GM21367 (cell line): ENCODE data around the gene MARS1.
"Not testable (repeated sequence)": the region's sequence is repeated elsewhere in the genome, so short reads cannot be mapped to it uniquely, and the experiment has no call there.

Experiments
- ATAC-seq: cut with Tn5 transposase; IDR thresholded peaks from one replicate; pipeline ENCODE4 v1.9.1; 2021; ENCODE audit not compliant: unreplicated experiment

The MARS1 gene

DNA sequence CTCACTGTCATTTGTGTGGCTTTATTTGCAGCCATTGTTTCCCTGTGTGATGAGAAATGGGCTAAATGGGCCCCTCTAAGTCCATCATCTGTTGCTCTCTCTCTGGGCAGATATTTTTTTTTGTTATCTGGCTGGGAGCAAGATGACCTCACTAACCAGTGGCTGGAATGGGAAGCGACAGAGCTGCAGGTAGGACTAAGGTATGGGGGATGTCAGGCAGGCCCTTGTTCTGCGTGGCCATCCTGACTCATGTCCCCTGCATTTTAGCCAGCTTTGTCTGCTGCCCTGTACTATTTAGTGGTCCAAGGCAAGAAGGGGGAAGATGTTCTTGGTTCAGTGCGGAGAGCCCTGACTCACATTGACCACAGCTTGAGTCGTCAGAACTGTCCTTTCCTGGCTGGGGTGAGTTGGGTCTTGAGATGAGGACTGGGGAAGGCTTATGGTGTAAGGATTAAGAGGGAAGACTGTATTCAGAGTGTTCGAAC is 1.3 kb downstream of the MARS1 start:
- no peak for ATAC-seq

DNA sequence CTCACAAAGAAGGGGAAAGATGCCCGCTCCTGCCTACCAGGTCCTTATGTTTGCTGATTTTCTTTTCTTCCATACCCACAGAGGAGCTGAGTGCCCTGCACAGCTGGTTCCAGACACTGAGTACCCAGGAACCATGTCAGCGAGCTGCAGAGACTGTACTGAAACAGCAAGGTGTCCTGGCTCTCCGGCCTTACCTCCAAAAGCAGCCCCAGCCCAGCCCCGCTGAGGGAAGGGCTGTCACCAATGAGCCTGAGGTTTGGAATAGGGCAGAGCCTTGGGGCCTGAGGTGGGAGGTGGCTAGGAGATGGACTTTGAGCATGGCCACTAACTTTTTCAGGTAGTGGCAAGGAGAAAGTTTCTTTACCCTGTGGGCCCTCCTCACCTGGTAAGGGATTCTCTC is 2.3 kb downstream of the MARS1 start:
- ATAC-seq = no peak

DNA sequence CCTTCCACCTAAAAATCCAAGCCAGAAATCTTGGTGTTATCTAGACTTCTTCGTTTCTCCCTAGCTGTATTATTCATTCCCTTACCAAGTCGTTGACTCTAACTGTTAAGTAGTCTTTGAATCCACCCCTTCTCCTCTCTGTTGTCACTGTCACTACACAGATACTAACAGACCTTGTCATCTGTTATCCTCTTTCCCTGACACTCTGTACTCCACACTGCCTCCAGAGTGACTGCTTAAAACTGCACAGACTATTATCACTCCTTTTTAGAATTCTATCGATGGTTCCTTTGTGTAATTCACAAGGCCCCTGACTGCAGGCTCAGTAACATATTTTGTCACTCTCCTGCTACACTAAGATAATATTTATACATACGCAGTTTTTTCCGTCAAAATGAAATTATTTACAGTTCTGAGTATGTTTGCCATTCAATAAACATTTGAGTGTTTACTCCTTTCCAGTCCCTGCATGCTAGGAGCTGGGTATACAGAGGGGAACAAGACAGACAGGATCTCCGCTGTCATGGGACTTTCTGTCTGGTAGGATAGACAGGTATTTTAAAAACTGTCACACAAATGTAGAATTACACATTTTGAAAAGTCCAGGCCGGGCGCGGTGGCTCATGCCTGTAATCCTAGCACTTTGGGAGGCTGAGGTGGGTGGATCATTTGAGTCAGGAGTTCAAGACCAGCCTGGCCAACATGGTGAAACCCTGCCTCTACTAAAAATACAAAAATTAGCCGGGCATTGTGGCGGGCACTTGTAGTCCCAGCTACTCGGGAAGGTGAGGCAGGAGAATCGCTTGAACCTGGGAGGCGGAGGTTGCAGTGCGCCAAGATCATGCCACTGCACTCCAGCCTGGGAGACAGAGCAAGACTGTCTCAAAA is 3.8 kb downstream of the MARS1 start:
- ATAC-seq = no peak

DNA sequence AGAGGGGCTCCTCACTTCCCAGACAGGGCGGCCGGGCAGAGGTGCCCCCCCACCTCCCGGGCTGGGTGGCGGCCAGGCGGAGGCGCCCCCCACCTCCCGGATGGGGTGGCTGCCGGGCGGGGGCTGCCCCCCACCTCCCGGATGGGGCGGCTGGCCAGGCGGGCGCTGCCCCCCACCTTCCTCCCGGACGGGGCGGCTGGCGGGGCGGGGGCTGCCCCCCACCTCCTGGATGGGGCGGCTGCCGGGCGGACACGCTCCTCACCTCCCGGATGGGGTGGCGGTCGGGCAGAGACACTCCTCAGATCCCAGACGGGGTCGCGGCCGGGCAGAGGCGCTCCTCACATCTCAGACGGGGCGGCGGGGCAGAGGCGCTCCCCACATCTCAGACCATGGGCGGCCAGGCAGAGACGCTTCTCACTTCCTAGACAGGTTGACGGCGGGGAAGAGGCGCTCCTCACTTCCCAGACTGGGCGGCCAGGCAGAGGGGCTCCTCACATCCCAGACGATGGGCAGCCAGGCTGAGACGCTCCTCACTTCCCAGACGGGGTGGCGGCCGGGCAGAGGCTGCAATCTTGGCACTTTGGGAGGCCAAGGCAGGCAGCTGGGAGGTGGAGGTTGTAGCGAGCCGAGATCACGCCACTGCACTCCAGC is 7.3 kb downstream of the MARS1 start:
- ATAC-seq = not testable (repeated sequence)

DNA sequence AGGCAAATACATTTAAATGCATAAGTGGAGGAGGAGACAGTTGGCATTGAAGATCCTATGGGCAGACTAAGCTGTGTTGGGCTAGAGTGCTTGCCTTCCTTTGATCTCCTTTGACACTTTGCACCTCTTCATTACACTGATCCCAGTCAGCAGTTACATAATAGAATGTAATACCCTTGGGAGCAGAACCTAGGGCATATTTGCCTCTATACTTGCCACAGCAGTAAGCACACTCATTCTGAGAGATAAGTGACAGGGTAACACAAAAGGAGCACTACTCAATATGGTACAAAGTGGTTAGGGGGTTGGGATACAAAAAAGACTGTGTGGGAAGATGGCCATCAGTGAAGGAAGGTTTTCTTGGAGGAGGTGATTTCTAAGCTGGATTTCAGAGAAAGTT is 9.0 kb downstream of the MARS1 start:
- ATAC-seq = no peak

DNA sequence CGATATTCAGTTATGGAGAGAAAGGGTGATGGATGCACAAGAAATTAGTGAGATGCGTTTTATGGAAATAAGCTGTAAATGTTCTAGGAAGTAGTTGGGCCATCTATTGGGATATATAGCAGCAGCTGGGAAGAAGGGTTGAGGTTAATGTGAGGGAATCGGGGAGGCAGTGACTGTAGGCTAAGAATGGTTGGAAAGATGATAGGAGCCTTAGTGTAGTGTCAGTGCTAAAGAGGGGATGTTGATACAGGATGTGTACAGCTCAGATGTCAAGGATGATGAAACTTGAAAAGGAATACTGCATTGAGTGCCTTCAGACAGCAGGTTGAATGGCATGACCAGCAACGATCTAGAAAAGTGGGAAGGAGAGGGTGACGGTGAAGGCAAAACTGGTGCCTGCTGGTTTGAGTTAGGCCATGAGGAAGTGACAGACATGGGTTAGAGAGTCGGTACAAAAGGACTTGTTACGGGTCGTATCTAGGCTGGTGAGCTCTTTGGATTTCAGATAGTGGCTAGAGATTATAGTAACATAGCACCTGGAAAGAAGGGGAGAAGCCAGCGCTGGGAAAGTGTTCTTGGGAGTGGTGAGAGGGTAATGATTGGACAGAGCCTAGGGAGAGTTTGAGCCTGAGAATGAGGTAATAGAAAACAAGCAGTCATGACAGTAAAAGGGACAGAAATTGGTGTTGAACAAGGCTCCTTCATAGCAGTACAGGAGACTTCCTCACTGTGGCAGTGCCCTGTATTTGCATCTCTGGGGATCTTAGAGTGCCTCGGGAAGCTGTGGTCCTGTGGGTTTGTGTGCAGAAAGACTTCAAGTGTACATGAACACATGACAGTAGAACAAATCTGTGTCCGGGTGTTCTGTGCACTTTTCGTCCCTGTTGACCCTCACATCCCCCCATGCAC is 9.6 kb downstream of the MARS1 start:
- no peak for ATAC-seq

DNA sequence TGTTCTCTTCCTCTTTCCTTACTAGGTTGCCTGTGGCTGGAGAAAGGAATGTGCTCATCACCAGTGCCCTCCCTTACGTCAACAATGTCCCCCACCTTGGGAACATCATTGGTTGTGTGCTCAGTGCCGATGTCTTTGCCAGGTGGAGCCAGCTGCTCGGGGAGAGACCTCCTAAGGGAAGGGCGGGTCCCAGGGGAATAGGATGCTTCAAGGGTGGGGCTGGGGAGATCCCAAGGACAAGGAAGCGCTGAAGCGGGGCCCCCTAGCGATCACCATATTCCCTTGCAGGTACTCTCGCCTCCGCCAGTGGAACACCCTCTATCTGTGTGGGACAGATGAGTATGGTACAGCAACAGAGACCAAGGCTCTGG is 10.2 kb downstream of the MARS1 start:
- ATAC-seq = no peak

DNA sequence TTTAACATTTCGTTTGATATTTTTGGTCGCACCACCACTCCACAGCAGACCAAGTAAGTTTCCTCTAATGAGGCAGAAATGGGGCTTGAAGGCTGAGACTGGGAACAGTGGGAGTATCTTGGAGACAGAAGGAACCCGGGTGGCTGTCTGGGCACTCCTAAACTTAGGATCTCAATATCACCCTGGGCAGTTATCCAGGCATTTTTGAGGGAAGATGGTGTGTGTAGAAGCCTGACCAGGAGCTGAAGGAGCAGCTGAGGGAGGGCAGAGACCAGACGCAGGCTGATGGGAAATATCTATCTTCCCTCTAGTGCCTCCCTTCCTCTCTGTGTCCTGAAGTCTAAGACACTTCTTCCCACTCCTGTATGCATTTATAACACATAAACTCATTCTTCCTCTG is 10.7 kb downstream of the MARS1 start:
- ATAC-seq = no peak

DNA sequence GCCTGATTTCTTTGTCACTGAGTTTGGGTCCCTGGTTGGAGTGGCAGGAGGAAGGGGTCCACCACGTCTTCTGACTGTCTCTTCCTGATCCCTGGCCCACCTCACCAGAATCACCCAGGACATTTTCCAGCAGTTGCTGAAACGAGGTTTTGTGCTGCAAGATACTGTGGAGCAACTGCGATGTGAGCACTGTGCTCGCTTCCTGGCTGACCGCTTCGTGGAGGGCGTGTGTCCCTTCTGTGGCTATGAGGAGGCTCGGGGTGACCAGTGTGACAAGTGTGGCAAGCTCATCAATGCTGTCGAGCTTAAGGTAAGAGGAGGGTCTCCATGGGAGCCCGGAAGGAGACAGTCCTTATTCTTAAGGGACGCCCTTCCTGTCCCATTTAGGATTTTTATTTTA is 12.3 kb downstream of the MARS1 start:
- no peak for ATAC-seq

DNA sequence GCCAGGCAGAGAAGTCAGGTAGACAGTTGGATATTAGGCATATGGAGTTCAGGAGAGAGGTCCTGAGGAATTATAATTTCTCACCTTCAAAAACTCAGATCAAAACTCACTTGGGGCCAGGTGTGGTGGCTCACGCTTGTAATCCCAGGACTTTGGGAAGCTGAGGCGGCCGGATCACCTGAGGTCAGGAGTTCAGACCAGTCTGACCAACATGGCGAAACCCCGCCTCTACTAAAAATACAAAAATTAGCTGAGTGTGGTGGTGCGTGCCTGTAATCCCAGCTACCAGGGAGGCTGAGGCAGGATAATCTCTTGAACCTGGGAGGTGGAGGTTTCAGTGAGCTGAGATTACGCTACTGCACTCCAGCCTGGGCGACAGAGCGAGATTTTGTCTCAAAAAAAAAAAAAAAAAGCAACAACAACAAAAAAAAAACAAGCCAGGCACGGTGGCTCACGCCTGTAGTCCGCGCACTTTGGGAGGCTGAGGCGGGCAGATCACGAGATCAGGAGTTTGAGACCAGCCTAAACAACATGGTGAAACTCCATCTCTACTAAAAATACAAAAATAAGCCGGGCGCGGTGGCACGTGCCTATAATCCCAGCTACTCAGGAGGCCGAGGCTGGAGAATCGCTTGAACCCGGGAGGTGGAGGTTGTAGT is 14.6 kb downstream of the MARS1 start:
- not testable (repeated sequence) for ATAC-seq

DNA sequence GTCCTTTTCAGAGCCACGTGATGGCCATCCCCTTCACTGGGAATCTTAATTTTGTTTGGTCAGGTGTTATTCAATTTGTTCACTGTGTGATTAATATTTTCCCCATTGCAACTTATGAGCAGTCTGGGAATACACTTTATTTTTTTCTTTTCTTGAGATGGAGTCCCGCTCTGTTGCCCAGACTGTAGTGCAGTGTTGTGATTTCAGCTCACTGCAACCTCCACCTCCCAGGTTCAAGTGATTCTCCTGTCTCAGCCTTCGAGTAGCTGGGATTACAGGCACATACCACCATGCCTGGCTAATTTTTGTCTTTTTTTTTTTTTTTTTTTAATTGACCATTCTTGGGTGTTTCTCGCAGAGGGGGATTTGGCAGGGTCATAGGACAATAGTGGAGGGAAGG is 18.7 kb downstream of the MARS1 start:
- ATAC-seq = not testable (repeated sequence)

DNA sequence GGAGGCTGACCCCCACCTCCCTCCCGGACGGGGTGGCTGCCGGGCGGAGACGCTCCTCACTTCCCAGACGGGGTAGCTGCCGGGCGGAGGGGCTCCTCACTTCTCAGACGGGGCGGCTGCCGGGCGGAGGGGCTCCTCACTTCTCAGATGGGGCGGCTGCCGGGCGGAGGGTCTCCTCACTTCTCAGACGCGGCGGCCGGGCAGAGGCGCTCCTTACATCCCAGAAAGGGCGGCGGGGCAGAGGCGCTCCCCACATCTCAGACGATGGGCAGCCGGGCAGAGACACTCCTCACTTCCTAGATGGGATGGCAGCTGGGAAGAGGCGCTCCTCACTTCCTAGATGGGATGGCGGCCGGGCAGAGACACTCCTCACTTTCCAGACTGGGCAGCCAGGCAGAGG is 19.9 kb downstream of the MARS1 start:
- not testable (repeated sequence) for ATAC-seq

DNA sequence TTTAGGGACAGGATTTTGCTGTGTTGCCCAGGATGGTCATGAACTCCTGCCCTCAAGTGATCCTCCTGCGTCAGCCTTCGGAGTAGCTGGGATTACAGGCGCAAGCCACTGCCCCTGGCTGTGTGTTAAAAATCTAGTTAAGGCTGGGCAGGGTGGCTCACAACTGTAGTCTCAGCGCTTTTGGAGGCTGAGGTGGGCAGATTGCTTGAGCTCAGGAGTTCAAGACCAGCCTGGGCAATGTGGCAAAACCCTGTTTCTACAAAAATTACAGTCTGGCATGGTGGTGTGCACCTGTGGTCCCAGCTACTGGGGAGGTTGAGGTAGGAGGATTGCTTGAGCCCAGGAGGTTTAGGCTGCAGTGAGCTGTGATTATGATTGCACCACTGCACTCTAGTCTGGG is 23.3 kb downstream of the MARS1 start:
- ATAC-seq = no peak

DNA sequence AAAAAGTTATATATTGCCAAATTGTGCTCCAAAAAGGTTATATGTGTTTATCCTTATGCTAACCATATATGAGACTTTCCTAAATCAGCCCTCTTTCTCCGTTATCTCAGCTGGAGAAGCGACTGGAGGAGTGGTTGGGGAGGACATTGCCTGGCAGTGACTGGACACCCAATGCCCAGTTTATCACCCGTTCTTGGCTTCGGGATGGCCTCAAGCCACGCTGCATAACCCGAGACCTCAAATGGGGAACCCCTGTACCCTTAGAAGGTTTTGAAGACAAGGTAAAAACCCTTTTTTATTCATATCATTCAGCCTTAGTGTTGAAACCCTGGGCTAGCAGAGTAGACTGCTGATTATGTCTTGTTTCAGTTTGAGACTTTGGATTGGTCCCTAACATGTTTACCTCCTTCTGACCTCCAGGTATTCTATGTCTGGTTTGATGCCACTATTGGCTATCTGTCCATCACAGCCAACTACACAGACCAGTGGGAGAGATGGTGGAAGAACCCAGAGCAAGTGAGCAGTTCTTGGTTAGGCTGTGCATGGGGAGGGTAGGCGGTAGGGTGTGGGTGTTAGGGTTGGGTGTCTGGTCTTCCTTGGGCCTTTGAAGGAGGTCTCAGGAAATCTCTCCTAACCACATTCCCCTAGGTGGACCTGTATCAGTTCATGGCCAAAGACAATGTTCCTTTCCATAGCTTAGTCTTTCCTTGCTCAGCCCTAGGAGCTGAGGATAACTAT is 23.9 kb downstream of the MARS1 start:
- ATAC-seq = no peak

DNA sequence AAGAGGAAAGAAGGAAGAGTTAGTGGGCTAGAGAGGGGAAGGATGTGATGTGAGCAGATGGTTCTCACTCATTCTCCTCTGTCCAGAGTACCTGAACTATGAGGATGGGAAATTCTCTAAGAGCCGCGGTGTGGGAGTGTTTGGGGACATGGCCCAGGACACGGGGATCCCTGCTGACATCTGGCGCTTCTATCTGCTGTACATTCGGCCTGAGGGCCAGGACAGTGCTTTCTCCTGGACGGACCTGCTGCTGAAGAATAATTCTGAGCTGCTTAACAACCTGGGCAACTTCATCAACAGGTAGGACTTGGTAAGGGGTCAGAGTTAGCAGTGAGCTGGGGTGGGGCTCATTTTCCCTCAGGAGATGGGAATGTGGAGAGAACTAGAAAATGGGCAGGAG is 24.8 kb downstream of the MARS1 start:
- no peak for ATAC-seq

DNA sequence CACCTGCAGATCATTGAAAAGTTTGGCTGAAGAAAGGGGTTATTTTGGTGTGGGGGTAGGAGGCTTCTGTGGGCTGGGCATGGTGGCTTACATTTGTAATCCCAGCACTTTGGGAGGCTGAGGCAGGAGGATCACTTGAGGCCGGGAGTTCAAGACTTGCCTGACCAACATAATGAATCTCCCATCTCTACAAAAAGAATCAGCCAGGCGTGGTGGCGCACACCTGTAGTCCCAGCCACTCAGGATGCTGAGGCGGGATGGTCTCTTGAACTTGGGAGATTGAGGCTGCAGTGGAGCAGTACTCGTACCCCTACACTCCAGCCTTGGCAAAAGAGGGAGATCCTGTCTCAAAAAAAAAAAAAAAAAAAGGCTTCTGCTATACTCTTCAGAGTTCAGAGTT is 25.4 kb downstream of the MARS1 start:
- no peak for ATAC-seq

DNA sequence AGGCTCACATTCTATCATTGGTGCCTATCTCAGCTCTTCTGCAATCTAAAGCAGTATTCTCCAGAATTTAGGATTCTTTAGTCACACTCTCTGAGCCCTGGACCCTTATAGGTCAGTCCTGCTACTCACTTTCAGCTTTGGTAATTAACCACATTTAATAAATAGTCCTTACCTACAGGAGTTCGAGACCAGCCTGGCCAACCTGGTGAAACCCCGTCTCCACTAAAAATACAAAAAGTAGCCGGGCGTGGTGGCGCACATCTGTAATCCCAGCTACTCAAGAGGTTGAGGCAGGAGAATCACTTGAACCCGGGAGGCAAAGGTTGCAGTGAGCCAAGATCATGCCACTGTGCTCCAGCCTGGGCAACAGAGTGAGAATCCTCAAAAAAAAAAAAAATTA is 25.8 kb downstream of the MARS1 start:
- not testable (repeated sequence) for ATAC-seq

DNA sequence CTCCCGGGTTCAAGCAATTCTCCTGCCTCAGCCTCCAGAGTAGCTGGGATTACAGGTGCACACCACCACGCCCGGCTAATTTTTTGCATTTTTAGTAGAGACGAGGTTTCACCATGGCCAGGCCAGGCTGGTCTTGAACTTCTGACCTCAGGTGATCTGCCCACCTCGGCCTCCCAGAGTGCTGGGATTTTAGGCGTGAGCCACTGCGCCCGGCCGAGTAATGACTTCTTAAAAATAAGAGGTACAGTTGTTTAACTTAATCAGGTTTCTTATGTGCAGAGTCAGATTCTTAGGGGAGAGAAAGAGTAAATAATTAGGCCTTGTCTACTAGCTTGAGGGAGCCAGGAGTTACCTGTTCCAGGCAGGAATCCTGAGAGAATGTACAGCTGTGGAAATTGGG is 26.4 kb downstream of the MARS1 start:
- not testable (repeated sequence) for ATAC-seq

DNA sequence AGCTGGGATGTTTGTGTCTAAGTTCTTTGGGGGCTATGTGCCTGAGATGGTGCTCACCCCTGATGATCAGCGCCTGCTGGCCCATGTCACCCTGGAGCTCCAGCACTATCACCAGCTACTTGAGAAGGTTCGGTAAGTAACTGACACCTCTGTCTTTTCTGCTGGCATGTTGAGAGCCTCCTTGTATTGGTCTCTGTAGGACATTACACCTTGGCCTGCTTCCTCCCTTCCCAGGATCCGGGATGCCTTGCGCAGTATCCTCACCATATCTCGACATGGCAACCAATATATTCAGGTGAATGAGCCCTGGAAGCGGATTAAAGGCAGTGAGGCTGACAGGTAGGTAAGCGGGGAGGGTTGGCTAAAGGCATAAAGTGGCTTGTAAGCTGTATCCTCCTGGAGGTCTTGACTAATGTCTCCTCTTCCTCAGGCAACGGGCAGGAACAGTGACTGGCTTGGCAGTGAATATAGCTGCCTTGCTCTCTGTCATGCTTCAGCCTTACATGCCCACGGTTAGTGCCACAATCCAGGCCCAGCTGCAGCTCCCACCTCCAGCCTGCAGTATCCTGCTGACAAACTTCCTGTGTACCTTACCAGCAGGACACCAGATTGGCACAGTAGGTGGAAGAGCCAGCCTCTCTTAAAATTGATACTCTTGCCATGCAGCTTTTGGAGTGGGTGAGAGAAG is 27.0 kb downstream of the MARS1 start:
- ATAC-seq = no peak
